BE2C (cell line): ENCODE measurements around the gene TAF4.
"Not testable (repeated sequence)": the region's sequence is repeated elsewhere in the genome, so short reads cannot be mapped to it uniquely, and the experiment has no call there.

Experiments
- DNase-seq: peaks from one replicate; pipeline ENCODE4 v3.0.0-alpha.2; 2020
- H3K27me3 ChIP-seq: fragments of 250-450 bp; sonication (Bioruptor Pico); 2 replicates; pipeline ENCODE4 v1.5.1; 2020; ENCODE audit warnings: mild to moderate bottlenecking
- H3K36me3 ChIP-seq: fragments of 250-450 bp; sonication (Bioruptor Pico); 2 replicates; pipeline ENCODE4 v1.5.1; 2020; ENCODE audit warnings: mild to moderate bottlenecking
- H3K4me1 ChIP-seq: fragments of 250-450 bp; sonication (Bioruptor Pico); 2 replicates; pipeline ENCODE4 v1.5.1; 2020
- H3K4me3 ChIP-seq: 2 replicates; pipeline ENCODE4 v1.5.1; 2011; ENCODE audit warnings: low read depth, low read length
- H3K9me3 ChIP-seq: fragments of 250-450 bp; sonication (Bioruptor Pico); 2 replicates; pipeline ENCODE4 v1.5.1; 2020
- TF ChIP-seq, protein P1 (sequence below): IDR thresholded peaks from 2 replicates; pipeline ENCODE4 v1.5.1; 2012; ENCODE audit warnings: mild to moderate bottlenecking, low read depth, low read length

TAF4 gene

DNA sequence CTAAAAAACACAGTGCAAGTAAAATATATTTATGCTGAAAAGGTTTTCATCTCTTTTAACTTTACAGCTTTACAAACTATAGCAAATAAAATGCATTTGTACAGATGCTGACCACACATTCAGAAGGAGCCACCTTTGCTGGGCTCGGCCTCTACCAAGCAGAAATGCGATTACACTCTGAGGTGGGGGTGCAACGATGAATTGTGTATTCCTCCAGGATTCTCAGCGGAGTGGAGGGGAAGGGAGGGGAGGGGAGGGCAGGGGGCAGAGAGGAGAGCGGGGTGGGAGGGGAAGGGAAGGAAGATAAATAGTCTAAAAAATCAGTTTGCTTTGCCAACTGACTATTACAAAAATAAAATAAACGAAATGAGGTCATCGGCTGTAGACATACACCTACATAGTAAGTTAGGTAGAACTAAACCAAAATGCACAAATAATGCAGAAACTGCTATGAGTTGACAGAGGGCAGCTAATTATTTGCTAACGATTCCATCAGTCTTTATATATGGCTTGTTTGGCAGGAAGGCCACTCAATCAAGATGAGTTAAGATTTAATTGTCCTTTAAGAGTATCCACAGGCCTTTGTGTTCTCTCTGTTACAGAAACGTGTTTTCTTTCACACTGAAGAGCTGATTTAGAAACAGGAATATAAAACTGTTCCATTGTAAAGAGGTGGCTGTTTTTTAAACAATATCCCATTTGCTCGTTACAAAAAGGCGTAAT lies 90.1 kb downstream of the TAF4 start:
- DNase-seq: no peak
- peaks cover 45% of the 10 kb centered on the region for H3K36me3 ChIP-seq
- H3K9me3 ChIP-seq: no peaks in the 10 kb centered on the region
- H3K27me3 ChIP-seq: no peaks in the 10 kb centered on the region
- TF ChIP-seq, protein P1, sequence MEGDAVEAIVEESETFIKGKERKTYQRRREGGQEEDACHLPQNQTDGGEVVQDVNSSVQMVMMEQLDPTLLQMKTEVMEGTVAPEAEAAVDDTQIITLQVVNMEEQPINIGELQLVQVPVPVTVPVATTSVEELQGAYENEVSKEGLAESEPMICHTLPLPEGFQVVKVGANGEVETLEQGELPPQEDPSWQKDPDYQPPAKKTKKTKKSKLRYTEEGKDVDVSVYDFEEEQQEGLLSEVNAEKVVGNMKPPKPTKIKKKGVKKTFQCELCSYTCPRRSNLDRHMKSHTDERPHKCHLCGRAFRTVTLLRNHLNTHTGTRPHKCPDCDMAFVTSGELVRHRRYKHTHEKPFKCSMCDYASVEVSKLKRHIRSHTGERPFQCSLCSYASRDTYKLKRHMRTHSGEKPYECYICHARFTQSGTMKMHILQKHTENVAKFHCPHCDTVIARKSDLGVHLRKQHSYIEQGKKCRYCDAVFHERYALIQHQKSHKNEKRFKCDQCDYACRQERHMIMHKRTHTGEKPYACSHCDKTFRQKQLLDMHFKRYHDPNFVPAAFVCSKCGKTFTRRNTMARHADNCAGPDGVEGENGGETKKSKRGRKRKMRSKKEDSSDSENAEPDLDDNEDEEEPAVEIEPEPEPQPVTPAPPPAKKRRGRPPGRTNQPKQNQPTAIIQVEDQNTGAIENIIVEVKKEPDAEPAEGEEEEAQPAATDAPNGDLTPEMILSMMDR: no peak
- H3K4me3 ChIP-seq: no peak overlapping the region
- H3K4me1 ChIP-seq: no peaks in the 10 kb centered on the region

DNA sequence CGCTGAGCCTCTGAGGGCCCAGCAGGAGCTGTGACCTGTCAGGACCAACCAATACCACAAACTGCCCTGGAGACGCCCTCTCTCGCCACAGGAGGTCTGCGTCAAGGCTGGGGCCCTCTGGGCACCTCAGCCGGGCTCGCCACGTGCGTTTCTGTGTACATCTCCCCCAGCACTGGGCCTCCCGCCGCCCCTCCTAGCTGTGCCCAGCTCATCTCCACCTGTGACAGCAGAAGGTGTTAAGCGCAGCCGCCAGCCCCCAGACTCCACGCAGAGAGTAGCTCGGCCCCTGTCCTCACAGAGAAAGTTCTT lies 91.4 kb downstream of the TAF4 start:
- Histone ChIP-seq H3K4me3 (no peak overlapping the region), H3K4me1 (no peaks in the 10 kb centered on the region), H3K27me3 (no peaks in the 10 kb centered on the region), H3K9me3 (no peaks in the 10 kb centered on the region), H3K36me3 (peaks cover 39% of the 10 kb centered on the region)
- no peak for DNase-seq
- TF ChIP-seq, protein P1: no peak

DNA sequence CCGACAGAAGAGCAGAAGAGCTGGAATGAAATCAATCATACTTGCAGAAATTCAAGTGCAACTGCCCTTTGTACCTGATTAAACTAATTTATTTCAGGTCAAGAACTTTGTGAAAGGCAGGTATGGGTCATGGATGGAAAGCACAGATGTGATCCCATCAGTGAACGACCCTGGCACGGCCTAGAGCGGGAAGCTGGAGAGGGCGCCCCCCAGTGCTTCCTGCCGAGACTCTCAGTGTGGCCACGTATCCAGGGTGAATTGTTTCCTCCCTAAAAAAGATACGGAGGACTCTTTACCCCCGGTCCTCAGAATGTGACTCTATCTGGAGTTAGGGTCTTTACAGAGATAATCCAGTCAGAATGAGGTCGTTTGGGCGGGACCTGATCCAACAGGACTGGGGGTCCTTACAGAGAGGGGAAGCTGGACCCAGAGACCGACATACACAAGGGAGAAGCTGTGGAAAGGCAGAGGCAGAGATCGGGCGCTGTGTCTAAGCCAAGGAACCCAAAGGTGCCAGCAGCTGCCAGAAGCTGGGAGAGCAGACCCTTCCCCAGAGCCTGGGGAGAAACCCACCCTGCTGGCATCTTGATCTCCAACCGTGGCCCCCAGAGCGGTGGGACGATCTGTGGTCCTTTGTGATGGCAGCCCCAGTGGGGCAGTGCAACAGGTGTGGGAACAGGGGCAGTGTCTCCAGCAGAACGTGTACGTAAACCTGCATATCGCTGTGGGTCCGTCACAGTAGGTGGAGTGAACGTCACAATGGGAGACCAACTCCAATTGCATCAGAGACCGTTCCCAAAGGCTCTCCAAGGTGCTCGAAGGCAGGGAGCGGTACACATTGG lies 91.9 kb downstream of the TAF4 start:
- TF ChIP-seq, protein P1: no peak
- H3K36me3 ChIP-seq: peaks cover 36% of the 10 kb centered on the region
- H3K4me3 ChIP-seq: no peak overlapping the region
- no peaks in the 10 kb centered on the region for H3K9me3 ChIP-seq
- H3K4me1 ChIP-seq: no peaks in the 10 kb centered on the region
- no peaks in the 10 kb centered on the region for H3K27me3 ChIP-seq
- DNase-seq: no peak

GRCh38 chr20:61972636-61973508 lies 92.8 kb downstream of the TAF4 start:
- TF ChIP-seq, protein P1: no peak
- no peaks in the 10 kb centered on the region for H3K4me1 ChIP-seq
- no peaks in the 10 kb centered on the region for H3K27me3 ChIP-seq
- peaks cover 36% of the 10 kb centered on the region for H3K36me3 ChIP-seq
- no peak for DNase-seq
- H3K9me3 ChIP-seq: no peaks in the 10 kb centered on the region
- H3K4me3 ChIP-seq: no peak overlapping the region

DNA sequence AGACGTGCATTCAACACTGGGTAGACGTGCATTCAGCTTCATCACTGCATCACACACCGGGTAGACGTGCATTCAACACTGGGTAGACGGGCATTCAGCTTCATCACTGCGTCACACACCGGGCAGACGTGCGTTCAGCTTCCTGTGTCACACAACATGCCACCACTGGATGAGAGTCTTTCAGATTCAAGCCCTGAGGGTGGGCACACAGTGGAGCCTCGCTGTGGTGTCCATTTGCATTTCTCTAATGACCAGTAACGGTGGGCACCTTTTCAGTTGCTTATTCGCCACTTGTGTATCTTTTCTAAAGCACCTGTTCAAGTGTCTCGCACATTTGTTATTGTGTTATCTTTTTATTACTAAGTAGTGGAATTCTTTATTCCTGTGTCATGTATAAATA lies 94.1 kb downstream of the TAF4 start:
- H3K4me3 ChIP-seq, H3K27me3 ChIP-seq, H3K9me3 ChIP-seq, H3K4me1 ChIP-seq, DNase-seq: not testable (repeated sequence)
- H3K36me3 ChIP-seq: peaks cover 36% of the 10 kb centered on the region

GRCh38 chr20:61970357-61970756 lies 95.3 kb downstream of the TAF4 start:
- Histone ChIP-seq H3K9me3 (no peaks in the 10 kb centered on the region), H3K4me1 (no peaks in the 10 kb centered on the region), H3K4me3 (no peak overlapping the region), H3K36me3 (peaks cover 26% of the 10 kb centered on the region), H3K27me3 (no peaks in the 10 kb centered on the region)
- no peak for DNase-seq
- TF ChIP-seq, protein P1: no peak
